Hypothalamus (tissue), 51 donors: Measurements from ENCODE around the gene OR2Z1.
"Not testable (repeated sequence)": the region's sequence is repeated elsewhere in the genome, so short reads cannot be mapped to it uniquely, and the experiment has no call there.

Experiments
- DNase-seq, 51 donors: peaks; one replicate each; lab custom pipeline; 2025; lab: John Stamatoyannopoulos, UW

Gene OR2Z1

GRCh38 chr19:8700956-8701355 is 20.5 kb upstream of the OR2Z1 start:
- no peak for DNase-seq

GRCh38 chr19:8702350-8702749 is 19.1 kb upstream of the OR2Z1 start:
- DNase-seq = no peak

- DNase-seq = no peak
These were observed 18.2 kb upstream of the OR2Z1 start for GRCh38 chr19:8703223-8703622.

DNA sequence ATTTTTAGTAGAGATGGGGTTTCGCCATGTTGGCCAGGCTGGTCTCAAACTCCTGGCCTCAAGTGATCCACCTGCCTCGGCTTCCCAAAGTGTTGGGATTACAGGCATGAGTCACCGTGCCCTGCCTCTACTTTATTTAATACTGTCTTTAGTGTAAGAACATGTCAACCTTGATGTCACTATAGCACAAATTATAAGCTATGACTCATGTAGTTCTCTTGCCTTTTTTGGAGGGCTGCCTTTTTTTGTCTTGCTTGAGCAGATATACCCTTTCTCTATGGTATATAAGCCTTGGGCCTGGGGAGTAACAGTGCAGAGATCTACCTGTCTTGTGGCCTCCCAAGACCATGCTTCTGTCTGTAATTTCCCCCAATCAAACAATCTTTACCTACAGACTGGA is 16.1 kb upstream of the OR2Z1 start:
- DNase-seq = not testable (repeated sequence)

- no peak for DNase-seq
These were observed 15.7 kb upstream of the OR2Z1 start for GRCh38 chr19:8705742-8706141.

GRCh38 chr19:8710337-8710736 is 11.1 kb upstream of the OR2Z1 start:
- not testable (repeated sequence) for DNase-seq

DNA sequence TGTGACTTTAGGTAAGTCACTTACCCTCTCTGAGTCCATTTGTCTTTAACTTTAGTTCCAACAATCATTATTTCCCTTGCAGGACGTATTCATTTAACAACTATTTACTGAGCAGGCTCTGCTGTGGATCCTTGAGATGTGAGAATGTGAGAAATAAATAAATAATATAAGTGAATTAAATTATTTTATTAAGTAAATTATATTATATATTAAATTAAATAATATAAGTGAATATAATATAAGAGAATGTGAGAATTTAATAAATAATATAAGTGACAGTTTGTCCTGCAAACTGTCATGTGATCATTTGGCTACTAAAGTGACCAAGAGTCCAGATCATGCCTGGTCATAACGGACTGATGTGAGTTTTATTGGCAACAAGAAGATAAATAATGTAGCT is 598 bp downstream of the OR2Z1 start:
- DNase-seq = no peak

DNA sequence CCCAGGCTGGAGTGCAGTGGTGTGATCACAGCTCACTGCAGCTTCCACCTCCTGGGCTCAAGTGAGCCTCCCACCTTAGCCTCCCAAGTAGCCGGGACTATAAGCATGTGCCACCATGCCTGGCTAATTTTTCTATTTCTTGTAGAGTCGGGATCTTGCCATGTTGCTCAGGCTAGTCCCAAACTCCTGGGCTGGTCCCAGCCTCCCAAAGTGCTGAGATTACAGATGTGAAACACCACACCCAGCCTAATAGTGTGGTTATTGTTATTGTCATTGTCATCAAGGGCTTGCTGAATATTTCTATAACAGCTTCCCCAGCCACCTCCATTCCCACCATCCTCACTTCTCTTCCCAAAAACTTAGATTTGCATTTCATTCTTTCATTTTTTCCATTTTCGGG is 2.8 kb downstream of the OR2Z1 start:
- no peak for DNase-seq

GRCh38 chr19:8731428-8732169 is 10.2 kb downstream of the OR2Z1 start:
- DNase-seq = no peak

- no peak for DNase-seq
These were observed 16.9 kb downstream of the OR2Z1 start for GRCh38 chr19:8738377-8738776.

- not testable (repeated sequence) for DNase-seq
These were observed 18.0 kb downstream of the OR2Z1 start for GRCh38 chr19:8739291-8740065.

- not testable (repeated sequence) for DNase-seq
These were observed 45.8 kb downstream of the OR2Z1 start for GRCh38 chr19:8767257-8767656.

GRCh38 chr19:8769265-8769664 is 47.8 kb downstream of the OR2Z1 start:
- DNase-seq = not testable (repeated sequence)

GRCh38 chr19:8773587-8773986 is 52.2 kb downstream of the OR2Z1 start:
- DNase-seq = not testable (repeated sequence)
